ENCODE results near the gene FOXK2.
"Not testable (repeated sequence)": the region's sequence is repeated elsewhere in the genome, so short reads cannot be mapped to it uniquely, and the experiment has no call there.

FOXK2 gene

DNA sequence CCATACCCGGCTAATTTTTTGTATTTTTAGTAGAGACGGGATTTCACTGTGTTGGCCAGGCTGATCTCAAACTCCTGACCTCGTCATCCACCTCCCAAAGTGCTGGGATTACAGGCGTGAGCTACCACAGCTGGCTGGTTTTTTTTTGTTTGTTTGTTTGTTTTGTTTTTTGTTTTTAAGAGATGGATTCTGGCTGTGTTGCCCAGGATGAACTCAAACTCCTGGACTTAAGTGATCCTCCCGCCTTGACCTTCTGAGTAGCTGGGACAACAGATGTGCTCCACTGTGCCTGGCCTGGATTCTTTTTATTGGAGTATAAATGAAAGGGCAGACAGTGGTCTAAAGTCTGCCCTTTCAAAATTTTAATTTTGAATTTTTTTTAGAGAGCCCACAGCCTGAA, 44.7 kb downstream of the FOXK2 start:
- DNase-seq, result no peak

DNA sequence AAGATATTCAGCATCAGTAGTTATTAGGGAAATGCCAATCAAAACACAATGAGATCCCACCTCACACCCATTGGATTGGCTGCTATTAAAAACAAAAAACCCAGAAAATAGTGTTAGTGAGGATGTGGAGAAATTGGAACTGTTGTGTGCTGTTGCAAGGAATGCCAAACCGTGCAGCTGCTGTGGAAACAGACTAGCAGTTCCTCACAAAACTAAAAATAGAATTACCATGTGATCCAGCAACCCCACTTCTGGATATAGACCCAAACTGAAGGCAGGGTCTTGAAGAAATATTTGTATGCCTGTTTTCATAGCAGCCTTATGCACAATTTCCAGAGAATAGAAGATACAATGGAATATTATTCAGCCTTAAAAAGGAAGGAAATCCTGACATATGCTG, 46.0 kb downstream of the FOXK2 start:
- DNase-seq, result no peak

GRCh38 chr17:82566129-82566960, 46.8 kb downstream of the FOXK2 start:
- peak in 2 of 14 donors; percentile 4 to 16 for DNase-seq

DNA sequence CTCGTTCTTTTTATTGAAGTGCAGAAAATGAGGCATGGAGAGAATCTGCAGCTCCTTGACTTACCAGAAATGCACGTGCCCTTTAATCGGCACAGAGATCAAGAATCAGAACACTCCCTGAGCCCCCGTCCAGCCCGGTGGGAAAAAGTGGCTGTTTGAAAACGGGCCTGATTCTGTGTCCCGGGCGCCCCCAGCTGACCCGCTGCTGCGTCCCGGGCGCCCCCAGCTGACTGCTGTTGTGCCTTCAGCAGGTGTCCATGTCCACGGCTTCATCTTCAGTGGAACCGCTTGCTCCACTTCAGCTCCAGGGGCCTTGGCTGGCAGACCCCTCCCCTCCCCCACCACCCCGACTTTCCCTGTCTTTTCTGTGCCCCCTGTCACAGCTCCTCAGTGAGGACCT, 47.8 kb downstream of the FOXK2 start:
- DNase-seq, result no peak

- DNase-seq, result no peak
These were observed 49.5 kb downstream of the FOXK2 start for GRCh38 chr17:82568997-82569393.

DNA sequence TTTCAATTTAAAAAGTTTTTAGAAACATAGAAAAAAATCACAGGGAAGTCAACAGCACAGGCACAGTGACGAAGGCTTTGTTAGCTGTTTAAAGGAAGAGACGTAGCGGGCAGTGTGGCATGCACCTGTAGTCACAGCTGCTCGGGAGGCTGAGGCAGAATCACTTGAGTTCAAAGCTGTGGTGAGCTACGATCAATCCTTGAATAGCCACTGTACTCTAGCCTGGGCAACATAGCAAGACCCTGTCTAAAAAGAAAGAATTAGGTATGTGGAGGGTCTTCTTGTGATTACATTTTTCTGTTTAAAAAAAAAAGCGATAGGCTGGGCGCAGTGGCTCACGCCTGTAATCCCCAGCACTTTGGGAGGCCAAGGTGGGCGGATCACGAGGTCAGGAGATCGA, 50.1 kb downstream of the FOXK2 start:
- DNase-seq, result no peak

- DNase-seq, result no peak
These were observed 50.7 kb downstream of the FOXK2 start for GRCh38 chr17:82570277-82570676.

DNA sequence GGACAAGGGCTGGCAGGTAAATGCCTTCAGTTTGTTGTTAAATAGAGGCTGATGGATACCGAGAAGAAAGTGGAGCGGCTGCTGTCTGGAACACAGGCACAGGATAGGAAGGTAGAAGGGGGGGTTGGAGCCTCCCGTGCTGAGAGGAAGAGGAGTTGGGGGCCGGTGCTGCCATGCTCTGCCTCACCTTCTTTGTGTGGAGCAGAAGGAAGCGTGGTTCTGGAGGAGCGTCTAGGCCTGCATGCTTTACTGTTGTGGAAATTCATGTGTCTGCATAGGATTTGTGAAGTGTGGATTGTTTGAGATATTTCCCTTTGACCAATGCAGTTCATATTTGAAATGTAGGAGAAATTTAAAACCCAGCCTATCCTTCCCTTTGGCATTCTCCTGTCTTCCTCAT, 52.3 kb downstream of the FOXK2 start:
- no peak for DNase-seq

DNA sequence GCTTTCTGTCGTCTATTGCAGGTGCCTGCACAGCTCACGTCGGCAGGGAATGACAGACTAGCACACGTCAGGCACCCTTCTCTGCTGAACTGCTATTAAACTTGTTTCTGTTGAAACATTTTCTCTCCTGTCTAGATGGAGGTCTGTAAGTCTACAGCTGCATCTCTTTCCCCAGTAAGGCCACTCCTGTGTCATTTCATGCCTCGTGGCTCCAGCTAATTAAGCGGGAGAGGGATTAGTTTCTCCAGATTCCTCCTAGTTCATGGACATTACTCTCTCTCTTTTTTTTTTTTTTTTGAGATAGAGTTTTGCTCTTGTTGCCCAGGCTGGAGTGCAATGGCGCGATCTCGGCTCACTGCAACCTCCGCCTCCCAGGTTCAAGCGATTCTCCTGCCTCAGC, 54.5 kb downstream of the FOXK2 start:
- no peak for DNase-seq

DNA sequence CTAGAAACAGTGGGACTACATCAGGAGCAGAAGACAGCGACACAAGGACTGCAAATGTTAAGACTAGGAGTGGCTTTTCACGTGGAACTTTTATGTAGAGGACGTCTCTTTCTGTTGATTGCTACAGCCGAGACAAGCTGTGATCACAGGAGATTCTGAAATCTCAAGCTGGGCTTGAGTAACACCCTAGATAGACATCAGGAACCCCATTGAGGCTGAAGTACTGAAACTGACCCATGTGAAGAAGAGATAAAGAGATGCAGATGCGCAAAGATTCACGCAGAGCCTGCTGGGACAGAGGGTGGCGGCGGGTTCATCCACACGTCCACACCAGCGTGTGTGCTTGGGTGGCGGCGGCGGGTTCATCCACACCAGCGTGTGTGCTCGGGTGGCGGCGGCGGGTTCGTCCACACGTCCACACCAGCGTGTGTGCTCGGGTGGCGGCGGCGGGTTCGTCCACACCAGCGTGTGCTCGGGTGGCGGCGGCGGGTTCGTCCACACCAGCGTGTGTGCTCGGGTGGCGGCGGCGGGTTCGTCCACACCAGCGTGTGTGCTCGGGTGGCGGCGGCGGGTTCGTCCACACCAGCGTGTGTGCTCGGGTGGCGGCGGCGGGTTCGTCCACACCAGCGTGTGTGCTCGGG, 56.2 kb downstream of the FOXK2 start:
- DNase-seq, result not testable (repeated sequence)

- DNase-seq, result no peak
These were observed 57.8 kb downstream of the FOXK2 start for GRCh38 chr17:82577300-82577699.

- not testable (repeated sequence) for DNase-seq
These were observed 60.4 kb downstream of the FOXK2 start for GRCh38 chr17:82579969-82580368.

- no peak for DNase-seq
These were observed 62.7 kb downstream of the FOXK2 start for GRCh38 chr17:82582213-82582612.

GRCh38 chr17:82582709-82583108, 63.2 kb downstream of the FOXK2 start:
- DNase-seq, result no peak

DNA sequence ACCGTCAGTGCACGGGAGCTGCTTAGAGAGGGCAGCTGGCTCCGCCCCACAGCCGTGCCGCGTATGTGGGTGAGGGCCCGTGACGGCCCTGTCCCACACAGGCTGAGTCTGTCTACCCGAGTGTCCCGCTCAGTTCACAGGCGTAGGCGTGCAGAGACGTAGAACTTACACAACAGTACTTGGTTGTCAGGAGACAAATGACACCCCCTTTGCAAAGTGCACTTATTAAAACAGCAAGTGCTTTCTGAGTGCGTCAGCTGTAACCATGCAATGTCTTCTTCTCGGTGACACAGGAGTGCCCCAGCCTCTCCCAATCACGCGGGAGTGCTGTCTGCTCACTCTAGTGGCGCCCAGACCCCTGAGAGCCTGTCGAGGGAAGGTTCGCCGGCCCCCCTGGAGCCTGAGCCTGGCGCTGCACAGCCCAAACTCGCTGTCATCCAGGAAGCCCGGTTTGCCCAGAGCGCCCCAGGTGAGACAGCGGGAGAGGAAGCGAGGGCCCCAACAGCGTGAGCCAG, 64.2 kb downstream of the FOXK2 start:
- no peak for DNase-seq

DNA sequence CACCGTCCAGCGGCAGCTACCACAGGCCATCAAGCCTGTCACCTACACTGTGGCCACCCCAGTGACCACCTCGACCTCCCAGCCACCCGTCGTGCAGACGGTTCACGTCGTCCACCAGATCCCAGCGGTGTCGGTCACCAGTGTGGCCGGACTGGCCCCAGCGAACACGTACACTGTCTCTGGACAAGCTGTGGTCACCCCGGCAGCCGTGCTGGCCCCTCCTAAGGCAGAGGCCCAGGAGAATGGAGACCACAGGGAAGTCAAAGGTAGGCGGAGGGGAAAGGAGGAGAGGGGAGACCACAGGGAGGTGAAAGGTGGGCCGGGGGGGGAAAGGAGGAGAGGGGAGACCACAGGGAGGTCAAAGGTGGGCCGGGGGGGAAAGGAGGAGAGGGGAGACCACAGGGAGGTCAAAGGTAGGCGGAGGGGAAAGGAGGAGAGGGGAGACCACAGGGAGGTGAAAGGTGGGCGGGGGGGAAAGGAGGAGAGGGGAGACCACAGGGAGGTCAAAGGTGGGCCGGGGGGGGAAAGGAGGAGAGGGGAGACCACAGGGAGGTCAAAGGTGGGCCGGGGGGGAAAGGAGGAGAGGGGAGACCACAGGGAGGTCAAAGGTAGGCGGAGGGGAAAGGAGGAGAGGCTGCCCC, 66.5 kb downstream of the FOXK2 start:
- peak in 1 of 14 donors; percentile 23 for DNase-seq

DNA sequence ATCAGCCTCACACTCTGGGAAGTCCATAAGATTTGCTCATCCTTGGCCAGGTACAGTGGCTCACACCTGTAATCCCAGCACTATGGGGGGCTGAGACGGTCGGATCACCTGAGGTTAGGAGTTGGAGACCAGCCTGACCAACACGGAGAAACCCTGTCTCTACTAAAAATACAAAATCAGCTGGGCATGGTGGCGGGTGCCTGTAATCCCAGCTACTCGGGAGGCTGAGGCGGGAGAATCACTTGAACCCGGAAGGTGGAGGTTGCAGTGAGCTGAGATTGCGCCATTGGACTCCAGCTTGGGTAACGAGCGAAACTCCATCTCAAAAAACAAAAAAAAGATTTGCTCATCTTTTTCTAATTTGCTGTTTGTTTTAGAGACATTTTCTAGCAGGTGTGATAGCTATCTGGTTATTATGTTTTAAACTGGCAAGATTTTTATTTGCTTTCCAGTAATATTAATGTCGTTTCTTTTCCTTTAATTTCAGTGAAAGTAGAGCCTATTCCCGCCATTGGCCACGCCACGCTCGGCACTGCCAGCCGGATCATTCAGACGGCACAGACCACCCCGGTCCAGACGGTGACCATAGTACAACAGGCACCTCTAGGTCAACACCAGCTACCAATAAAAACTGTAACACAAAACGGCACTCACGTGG, 67.2 kb downstream of the FOXK2 start:
- DNase-seq, result no peak

DNA sequence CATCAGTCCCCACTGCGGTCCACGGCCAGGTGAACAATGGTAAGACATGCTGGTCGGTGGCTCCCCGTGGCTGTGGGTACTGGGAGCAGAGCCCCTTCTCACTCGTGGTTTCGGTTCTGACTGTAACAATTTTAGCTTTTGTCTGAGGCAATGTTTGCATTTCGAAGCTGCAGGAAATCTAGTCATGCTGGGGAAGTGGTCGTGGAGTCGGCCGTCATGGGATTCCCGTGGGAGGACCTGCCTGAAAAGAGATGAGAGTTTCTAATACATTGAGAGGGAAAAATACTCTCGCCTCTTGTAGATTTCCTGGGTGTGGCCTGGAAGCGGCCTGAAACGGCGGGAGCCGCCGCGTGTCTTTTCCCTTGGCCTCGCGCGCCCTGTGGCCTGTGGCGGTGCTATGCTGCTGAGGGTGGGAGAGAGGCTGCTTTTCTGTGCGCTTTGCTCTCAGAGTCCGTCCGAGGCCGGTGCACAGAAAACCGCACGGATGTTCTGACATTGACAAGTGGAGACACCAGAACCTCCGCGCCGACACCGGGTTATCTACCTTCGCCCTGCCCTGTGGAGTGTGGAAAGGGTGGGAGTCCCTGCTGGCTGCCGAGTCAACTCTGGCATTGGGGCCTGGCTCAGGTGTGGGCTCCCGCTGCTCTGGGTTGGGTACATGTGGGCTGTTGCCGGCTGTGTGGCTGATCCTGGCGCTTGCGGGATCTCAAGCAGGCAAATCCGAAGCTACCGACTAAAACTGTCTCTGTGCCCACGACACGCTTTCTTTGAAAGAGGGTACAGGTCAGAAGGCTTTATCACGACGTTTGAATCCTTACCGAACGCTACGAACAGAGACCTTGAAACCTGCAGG, 67.9 kb downstream of the FOXK2 start:
- peak in 2 of 14 donors; percentile 20 to 57 for DNase-seq

GRCh38 chr17:82588266-82589175, 69.0 kb downstream of the FOXK2 start:
- DNase-seq, result no peak

- no peak for DNase-seq
These were observed 70.3 kb downstream of the FOXK2 start for GRCh38 chr17:82589851-82590180.

GRCh38 chr17:82590216-82590615, 70.7 kb downstream of the FOXK2 start:
- no peak for DNase-seq

Data from C1 segment of cervical spinal cord (tissue), 14 donors.